ENCODE results near the gene FLT4. TPM values are rescaled to one million over a fixed set of nuclear protein-coding genes. Genes with fewer than 3 reads are reported as not detected.

Gene FLT4
- total RNA-seq, 4 donors from 2014 or later: 7.6 to 15.2 (median 10.4) TPM

- Histone ChIP-seq H3K4me3 (no peak overlapping the region), H3K27ac (no peak overlapping the region), H3K9me3 (no peaks in the 10 kb centered on the region), H3K4me1 (no peaks in the 10 kb centered on the region), H3K36me3 (no peaks in the 10 kb centered on the region), H3K27me3 (peaks cover 45% of the 10 kb centered on the region)
- ATAC-seq: no peak
- 80% methylated on average over 1 of the region's 19 CpGs; no CpG with 5 or more reads in 1 of the 2 donors for WGBS, 2 donors (ENCODE audit: low coverage in 1 of 2)
- TF ChIP-seq POLR2AphosphoS5 (IDR thresholded peaks at IDR 0.05) (no peak), EP300 (IDR thresholded peaks at IDR 0.05) (no peak), POLR2A (IDR thresholded peaks at IDR 0.05) (no peak), CTCF (IDR thresholded peaks at IDR 0.05) (no peak)
These were observed 8.4 kb downstream of the FLT4 start for GRCh38 chr5:180640861-180641565.

- WGBS, 2 donors (ENCODE audit: low coverage in 1 of 2): 68% methylated on average over 6 of the region's 6 CpGs; no CpG with 5 or more reads in 1 of the 2 donors
- no peaks in the 10 kb centered on the region for H3K4me1 ChIP-seq
- H3K9me3 ChIP-seq: no peaks in the 10 kb centered on the region
- peaks cover 40% of the 10 kb centered on the region for H3K27me3 ChIP-seq
- ATAC-seq: peak; percentile 16
- H3K36me3 ChIP-seq: no peaks in the 10 kb centered on the region
- no peak overlapping the region for H3K4me3 ChIP-seq
- no peak for TF ChIP-seq POLR2AphosphoS5 (IDR thresholded peaks at IDR 0.05)
- TF ChIP-seq POLR2A (IDR thresholded peaks at IDR 0.05): no peak
- TF ChIP-seq EP300 (IDR thresholded peaks at IDR 0.05): no peak
- TF ChIP-seq CTCF (IDR thresholded peaks at IDR 0.05): no peak
- no peak overlapping the region for H3K27ac ChIP-seq
These were observed 8.9 kb downstream of the FLT4 start for GRCh38 chr5:180640611-180640860.

GRCh38 chr5:180639741-180640610 lies 9.4 kb downstream of the FLT4 start:
- no peak for TF ChIP-seq CTCF (IDR thresholded peaks at IDR 0.05)
- TF ChIP-seq POLR2A (IDR thresholded peaks at IDR 0.05): no peak
- TF ChIP-seq POLR2AphosphoS5 (IDR thresholded peaks at IDR 0.05): no peak
- TF ChIP-seq EP300 (IDR thresholded peaks at IDR 0.05): no peak
- 60% methylated on average over 2 of the region's 27 CpGs; no CpG with 5 or more reads in 1 of the 2 donors for WGBS, 2 donors (ENCODE audit: low coverage in 1 of 2)

GRCh38 chr5:180639287-180639686 lies 10.1 kb downstream of the FLT4 start:
- H3K27me3 ChIP-seq: peaks cover 28% of the 10 kb centered on the region
- WGBS, 2 donors (ENCODE audit: low coverage in 1 of 2): 44 to 53% methylated on average over 2 to 3 of the region's 3 CpGs
- H3K27ac ChIP-seq: no peak overlapping the region
- H3K4me1 ChIP-seq: no peaks in the 10 kb centered on the region
- ATAC-seq: no peak
- TF ChIP-seq EP300 (IDR thresholded peaks at IDR 0.05) (no peak), POLR2AphosphoS5 (IDR thresholded peaks at IDR 0.05) (no peak), CTCF (IDR thresholded peaks at IDR 0.05) (no peak)
- H3K9me3 ChIP-seq: no peaks in the 10 kb centered on the region
- H3K4me3 ChIP-seq: no peak overlapping the region
- H3K36me3 ChIP-seq: no peaks in the 10 kb centered on the region

More at GRCh38 chr5:180639741-180640610, 9.4 kb downstream of the FLT4 start:
- H3K4me1 ChIP-seq: no peaks in the 10 kb centered on the region
- no peak overlapping the region for H3K4me3 ChIP-seq
- ATAC-seq: peak; percentile 46
- no peaks in the 10 kb centered on the region for H3K36me3 ChIP-seq
- H3K9me3 ChIP-seq: no peaks in the 10 kb centered on the region
- H3K27me3 ChIP-seq: peaks cover 35% of the 10 kb centered on the region
- H3K27ac ChIP-seq: no peak overlapping the region
